ENCODE data around the gene RAPGEF4.

The RAPGEF4 gene

GRCh38 chr2:173051463-173052215, 316.0 kb downstream of the RAPGEF4 start:
- WGBS, 2 donors (ENCODE audit: extremely low coverage in 2 of 2, insufficient read length in 2 of 2, insufficient replicate concordance in 1 of 2) = no CpG with 5 or more reads among the region's 7 CpGs
- Histone ChIP-seq H3K4me3 (ENCODE audit: low read length in 2 of 2) (no peak overlapping the region), H3K27me3 (ENCODE audit: control insufficient read depth in 3 of 3, insufficient read depth in 3 of 3, low read depth in 1 of 3, low read length in 3 of 3) (no peaks in the 10 kb centered on the region), H3K36me3 (replicated peaks in 1 of 2; ENCODE audit: control insufficient read depth in 2 of 2, insufficient read depth in 2 of 2, low read length in 2 of 2) (no peaks in the 10 kb centered on the region), H2AK5ac (ENCODE audit: low read depth, low read length) (no peak overlapping the region), H3K9me3 (replicated peaks in 1 of 2; ENCODE audit: control insufficient read depth in 2 of 2, insufficient read depth in 1 of 2, low read depth in 1 of 2, low read length in 2 of 2) (peaks cover 0 to 1% of the 10 kb centered on the region in 2 donors), H2BK5ac (ENCODE audit: low read length) (no peak overlapping the region), H2BK15ac (ENCODE audit: low read length) (no peak overlapping the region), H4K91ac (ENCODE audit: low read depth, low read length, poor library complexity) (no peak overlapping the region), H3K18ac (ENCODE audit: low read length) (no peak overlapping the region), H3K9ac (ENCODE audit: low read depth, low read length, poor library complexity) (no peak overlapping the region), H3K4me1 (ENCODE audit: control insufficient read depth in 2 of 2, insufficient read depth in 1 of 2, low read depth in 1 of 2, low read length in 2 of 2) (peaks cover 0 to 1% of the 10 kb centered on the region in 2 donors), H3K4ac (ENCODE audit: low read length) (no peak overlapping the region), H2BK12ac (ENCODE audit: low read length) (no peak overlapping the region), H3K27ac (replicated peaks; ENCODE audit: low read length) (no peak overlapping the region), H4K8ac (ENCODE audit: low read depth, low read length) (no peak overlapping the region), H2BK120ac (ENCODE audit: low read depth, low read length) (no peak overlapping the region), H3K79me1 (ENCODE audit: low read depth, low read length) (no peaks in the 10 kb centered on the region), H3K23ac (ENCODE audit: low read depth, low read length, poor library complexity) (no peak overlapping the region), H3K4me2 (ENCODE audit: insufficient read depth, low read length, poor library complexity, severe bottlenecking) (no peak overlapping the region), H3K14ac (ENCODE audit: low read length) (no peak overlapping the region), H2AFZ (ENCODE audit: low read length) (no peak overlapping the region)
- no peak for DNase-seq (ENCODE audit: low spot score)

- Histone ChIP-seq H3K4me2 (ENCODE audit: insufficient read depth, low read length, poor library complexity, severe bottlenecking) (no peak overlapping the region), H3K79me1 (ENCODE audit: low read depth, low read length) (no peaks in the 10 kb centered on the region), H2BK120ac (ENCODE audit: low read depth, low read length) (no peak overlapping the region), H3K9me3 (replicated peaks in 1 of 2; ENCODE audit: control insufficient read depth in 2 of 2, insufficient read depth in 1 of 2, low read depth in 1 of 2, low read length in 2 of 2) (peaks cover 1 to 2% of the 10 kb centered on the region in 2 donors), H3K23ac (ENCODE audit: low read depth, low read length, poor library complexity) (no peak overlapping the region), H3K4ac (ENCODE audit: low read length) (no peak overlapping the region), H4K8ac (ENCODE audit: low read depth, low read length) (no peak overlapping the region), H3K27ac (replicated peaks; ENCODE audit: low read length) (no peak overlapping the region), H3K27me3 (ENCODE audit: control insufficient read depth in 3 of 3, insufficient read depth in 3 of 3, low read depth in 1 of 3, low read length in 3 of 3) (no peaks in the 10 kb centered on the region), H2BK15ac (ENCODE audit: low read length) (no peak overlapping the region), H3K9ac (ENCODE audit: low read depth, low read length, poor library complexity) (no peak overlapping the region), H3K4me3 (ENCODE audit: low read length in 2 of 2) (no peak overlapping the region), H3K18ac (ENCODE audit: low read length) (no peak overlapping the region), H3K36me3 (replicated peaks in 1 of 2; ENCODE audit: control insufficient read depth in 2 of 2, insufficient read depth in 2 of 2, low read length in 2 of 2) (no peaks in the 10 kb centered on the region), H2AK5ac (ENCODE audit: low read depth, low read length) (no peak overlapping the region), H2AFZ (ENCODE audit: low read length) (no peak overlapping the region), H4K91ac (ENCODE audit: low read depth, low read length, poor library complexity) (no peak overlapping the region), H3K4me1 (ENCODE audit: control insufficient read depth in 2 of 2, insufficient read depth in 1 of 2, low read depth in 1 of 2, low read length in 2 of 2) (peaks cover 0 to 4% of the 10 kb centered on the region in 2 donors), H3K14ac (ENCODE audit: low read length) (no peak overlapping the region), H2BK5ac (ENCODE audit: low read length) (no peak overlapping the region), H2BK12ac (ENCODE audit: low read length) (no peak overlapping the region)
- no peak for DNase-seq (ENCODE audit: low spot score)
- WGBS, 2 donors (ENCODE audit: extremely low coverage in 2 of 2, insufficient read length in 2 of 2, insufficient replicate concordance in 1 of 2) = no CpG with 5 or more reads among the region's 3 CpGs
These were observed 317.5 kb downstream of the RAPGEF4 start for GRCh38 chr2:173053043-173053699.

GRCh38 chr2:173054466-173054865, 318.8 kb downstream of the RAPGEF4 start:
- Histone ChIP-seq H3K27me3 (ENCODE audit: control insufficient read depth in 3 of 3, insufficient read depth in 3 of 3, low read depth in 1 of 3, low read length in 3 of 3) (no peaks in the 10 kb centered on the region), H3K27ac (replicated peaks; ENCODE audit: low read length) (no peak overlapping the region), H3K79me1 (ENCODE audit: low read depth, low read length) (no peaks in the 10 kb centered on the region), H2BK15ac (ENCODE audit: low read length) (no peak overlapping the region), H3K23ac (ENCODE audit: low read depth, low read length, poor library complexity) (no peak overlapping the region), H3K9me3 (replicated peaks in 1 of 2; ENCODE audit: control insufficient read depth in 2 of 2, insufficient read depth in 1 of 2, low read depth in 1 of 2, low read length in 2 of 2) (peaks cover 4 to 5% of the 10 kb centered on the region in 2 donors), H3K4me3 (ENCODE audit: low read length in 2 of 2) (no peak overlapping the region), H2BK120ac (ENCODE audit: low read depth, low read length) (no peak overlapping the region), H3K4me2 (ENCODE audit: insufficient read depth, low read length, poor library complexity, severe bottlenecking) (no peak overlapping the region), H3K14ac (ENCODE audit: low read length) (no peak overlapping the region), H3K18ac (ENCODE audit: low read length) (no peak overlapping the region), H4K8ac (ENCODE audit: low read depth, low read length) (no peak overlapping the region), H3K36me3 (replicated peaks in 1 of 2; ENCODE audit: control insufficient read depth in 2 of 2, insufficient read depth in 2 of 2, low read length in 2 of 2) (no peaks in the 10 kb centered on the region), H3K4me1 (ENCODE audit: control insufficient read depth in 2 of 2, insufficient read depth in 1 of 2, low read depth in 1 of 2, low read length in 2 of 2) (peaks cover 0 to 4% of the 10 kb centered on the region in 2 donors), H2BK5ac (ENCODE audit: low read length) (no peak overlapping the region), H4K91ac (ENCODE audit: low read depth, low read length, poor library complexity) (no peak overlapping the region), H3K9ac (ENCODE audit: low read depth, low read length, poor library complexity) (no peak overlapping the region), H2BK12ac (ENCODE audit: low read length) (no peak overlapping the region), H2AK5ac (ENCODE audit: low read depth, low read length) (no peak overlapping the region), H3K4ac (ENCODE audit: low read length) (no peak overlapping the region), H2AFZ (ENCODE audit: low read length) (no peak overlapping the region)
- WGBS, 2 donors (ENCODE audit: extremely low coverage in 2 of 2, insufficient read length in 2 of 2, insufficient replicate concordance in 1 of 2) = no CpG with 5 or more reads among the region's 3 CpGs
- no peak for DNase-seq (ENCODE audit: low spot score)

DNA sequence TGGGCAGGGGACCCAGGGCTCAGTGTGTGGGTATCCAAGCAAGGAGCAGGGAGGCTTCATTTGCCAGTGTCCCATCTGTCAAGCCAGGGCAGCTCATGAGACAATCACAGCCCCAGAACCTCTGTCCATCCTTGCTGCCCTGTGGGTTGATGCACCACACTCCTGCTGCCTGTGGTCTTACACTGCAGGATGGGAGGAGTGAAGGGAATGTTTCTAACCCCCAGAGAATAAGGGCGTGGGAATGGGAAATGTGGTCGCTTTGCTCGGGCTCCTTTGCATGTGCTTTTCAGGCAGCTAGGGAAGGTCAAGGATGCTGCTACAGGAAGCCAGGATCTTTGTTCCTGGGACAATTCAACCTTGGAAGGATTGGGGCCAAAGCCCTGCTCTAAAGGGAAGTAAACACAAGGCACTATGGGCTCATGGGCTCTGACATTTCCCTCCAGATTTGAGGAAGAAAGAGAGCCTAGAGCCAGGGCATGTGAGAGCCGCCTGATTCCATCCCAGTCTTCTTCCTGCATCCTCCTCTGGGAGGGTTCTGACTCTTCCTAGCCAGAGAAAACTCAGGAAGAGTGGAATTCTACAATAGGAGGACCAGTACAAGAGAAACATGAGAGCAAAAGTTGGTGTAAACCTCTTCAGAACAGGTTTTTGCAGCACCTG, 321.2 kb downstream of the RAPGEF4 start:
- no peak overlapping the region for H2BK120ac ChIP-seq (ENCODE audit: low read depth, low read length)

More for the DNA sequence above, 321.2 kb downstream of the RAPGEF4 start:
- Histone ChIP-seq H2BK5ac (ENCODE audit: low read length) (no peak overlapping the region), H3K79me1 (ENCODE audit: low read depth, low read length) (no peaks in the 10 kb centered on the region), H2BK12ac (ENCODE audit: low read length) (no peak overlapping the region), H3K27me3 (ENCODE audit: control insufficient read depth in 3 of 3, insufficient read depth in 3 of 3, low read depth in 1 of 3, low read length in 3 of 3) (no peaks in the 10 kb centered on the region), H3K4ac (ENCODE audit: low read length) (no peak overlapping the region), H3K14ac (ENCODE audit: low read length) (no peak overlapping the region), H3K27ac (replicated peaks; ENCODE audit: low read length) (no peak overlapping the region), H3K9ac (ENCODE audit: low read depth, low read length, poor library complexity) (no peak overlapping the region), H3K4me2 (ENCODE audit: insufficient read depth, low read length, poor library complexity, severe bottlenecking) (no peak overlapping the region), H3K36me3 (replicated peaks in 1 of 2; ENCODE audit: control insufficient read depth in 2 of 2, insufficient read depth in 2 of 2, low read length in 2 of 2) (no peaks in the 10 kb centered on the region), H4K91ac (ENCODE audit: low read depth, low read length, poor library complexity) (no peak overlapping the region), H2AK5ac (ENCODE audit: low read depth, low read length) (no peak overlapping the region), H3K23ac (ENCODE audit: low read depth, low read length, poor library complexity) (no peak overlapping the region), H2AFZ (ENCODE audit: low read length) (peak overlapping the region; percentile 41), H4K8ac (ENCODE audit: low read depth, low read length) (no peak overlapping the region), H2BK15ac (ENCODE audit: low read length) (no peak overlapping the region), H3K4me3 (ENCODE audit: low read length in 2 of 2) (no peak overlapping the region), H3K18ac (ENCODE audit: low read length) (no peak overlapping the region), H3K9me3 (replicated peaks in 1 of 2; ENCODE audit: control insufficient read depth in 2 of 2, insufficient read depth in 1 of 2, low read depth in 1 of 2, low read length in 2 of 2) (peaks cover 3 to 5% of the 10 kb centered on the region in 2 donors), H3K4me1 (ENCODE audit: control insufficient read depth in 2 of 2, insufficient read depth in 1 of 2, low read depth in 1 of 2, low read length in 2 of 2) (peaks cover 2 to 4% of the 10 kb centered on the region in 2 donors)
- DNase-seq (ENCODE audit: low spot score) = no peak
- no CpG with 5 or more reads among the region's 4 CpGs for WGBS, 2 donors (ENCODE audit: extremely low coverage in 2 of 2, insufficient read length in 2 of 2, insufficient replicate concordance in 1 of 2)
